Upper lobe of left lung (tissue), 6 donors: ENCODE data around the gene C22orf42. TPM values are rescaled to one million over a fixed set of nuclear protein-coding genes. Genes with fewer than 3 reads are reported as not detected.
"Not testable (repeated sequence)": the region's sequence is repeated elsewhere in the genome, so short reads cannot be mapped to it uniquely, and the experiment has no call there.

Experiments
- ATAC-seq, 2 donors: fragments of 200-7000 bp; cut with Tn5 transposase; one replicate each; pipeline ENCODE4 v1.9.1; 2022; ENCODE audit warnings: mild to moderate bottlenecking in 2 of 2, moderate library complexity in 2 of 2; ENCODE audit not compliant: low FRiP score in 2 of 2
- DNase-seq, 2 donors: peaks; one replicate each; pipeline ENCODE4 v3.0.0-alpha.2; 2019 to 2020
- H3K27ac ChIP-seq, 4 donors: fragments of 200-600 bp; sonication (generic); one replicate each; pipeline ENCODE4 v1.5.1; 2016 to 2019
- H3K27me3 ChIP-seq, 4 donors: fragments of 200-600 bp; sonication (generic); one replicate each; pipeline ENCODE4 v1.5.1; 2017 to 2019
- H3K36me3 ChIP-seq, 4 donors: fragments of 200-600 bp; sonication (generic); one replicate each; pipeline ENCODE4 v1.5.1; 2016 to 2019
- H3K4me1 ChIP-seq, 4 donors: fragments of 200-600 bp; sonication (generic); one replicate each; pipeline ENCODE4 v1.5.1; 2018 to 2019
- H3K4me3 ChIP-seq, 4 donors: fragments of 200-600 bp; sonication (generic); one replicate each; pipeline ENCODE4 v1.5.1; 2017 to 2019; ENCODE audit warnings: mild to moderate bottlenecking in 2 of 4, moderate library complexity in 1 of 4
- H3K9me3 ChIP-seq, 4 donors: fragments of 200-600 bp; sonication (generic); one replicate each; pipeline ENCODE4 v1.5.1; 2018 to 2019
- CTCF ChIP-seq, 6 experiments: fragments of 450-650 bp in 4 of 6; fragments of 200-600 bp in 2 of 6; sonication (generic) in 2 of 6; IDR thresholded peaks; one replicate each; pipeline ENCODE4 v1.5.1; 2016 to 2019; ENCODE audit warnings: antibody characterized with exemption in 6 of 6
- EP300 ChIP-seq, 4 donors: sonication (generic); formaldehyde crosslinking; IDR thresholded peaks; one replicate each; pipeline ENCODE4 v1.5.1; 2017; ENCODE audit warnings: antibody characterized with exemption in 4 of 4, control low read depth in 2 of 4
- POLR2A ChIP-seq, 4 donors: fragments of 450-650 bp; IDR thresholded peaks; one replicate each; pipeline ENCODE4 v1.5.1; 2016 to 2017; ENCODE audit warnings: antibody characterized with exemption in 4 of 4, mild to moderate bottlenecking in 2 of 4
- POLR2AphosphoS5 ChIP-seq, 2 donors: sonication (generic); formaldehyde crosslinking; IDR thresholded peaks; one replicate each; pipeline ENCODE4 v1.5.1; 2017; ENCODE audit warnings: antibody characterized with exemption in 2 of 2
- WGBS, 2 donors: methylation state at CpG; one replicate each; pipeline ENCODE4 v1.1.5; 2017 to 2018; 5-methylcytosine and 5-hydroxymethylcytosine counted together
- total RNA-seq, 6 donors: library from RNA; depleted of rRNA in 4 of 6; stranded (reverse); fragments of >200 nt in 4 of 6; gene quantifications; one replicate each; pipeline versions ENCODE4 v1.1.0 to v1.2.1, GENCODE V29; 2016 to 2021
- donor health status: DM: no; HTN: no; CAD: no; lungs with moderate emphysema.
- donor health status: DM: no; HTN: yes; CAD: no; lungs with severe emphysema.

C22orf42 gene
- total RNA-seq, 6 donors from 2014 or later: not detected

- Histone ChIP-seq H3K4me1 (peaks cover 13 to 26% (median 17%) of the 10 kb centered on the region in 4 donors), H3K36me3 (no peaks in the 10 kb centered on the region), H3K4me3 (no peak overlapping the region), H3K27ac (no peak overlapping the region), H3K9me3 (no peaks in the 10 kb centered on the region), H3K27me3 (peaks cover 0 to 19% (median 6%) of the 10 kb centered on the region in 4 donors)
- no peak for ATAC-seq
- no peak for DNase-seq
- TF ChIP-seq EP300 (IDR thresholded peaks at IDR 0.05) (no peak), CTCF (IDR thresholded peaks at IDR 0.05) (no peak), POLR2A (IDR thresholded peaks at IDR 0.05) (no peak), POLR2AphosphoS5 (IDR thresholded peaks at IDR 0.05) (no peak)
- 85 to 100% methylated on average over 1 to 7 of the region's 7 CpGs for WGBS, 2 donors
Observed at GRCh38 chr22:32199961-32200360, 40.9 kb upstream of the C22orf42 start.

GRCh38 chr22:32199341-32199740 is 40.2 kb upstream of the C22orf42 start:
- Histone ChIP-seq H3K36me3 (no peaks in the 10 kb centered on the region), H3K4me1 (peaks cover 13 to 22% (median 17%) of the 10 kb centered on the region in 4 donors), H3K9me3 (no peaks in the 10 kb centered on the region), H3K27ac (no peak overlapping the region), H3K27me3 (peaks cover 0 to 17% (median 6%) of the 10 kb centered on the region in 4 donors), H3K4me3 (no peak overlapping the region)
- ATAC-seq (no peak), DNase-seq (no peak)
- WGBS, 2 donors: 90 to 97% methylated on average over 6 of the region's 6 CpGs
- TF ChIP-seq EP300 (IDR thresholded peaks at IDR 0.05): no peak
- TF ChIP-seq CTCF (IDR thresholded peaks at IDR 0.05): no peak
- TF ChIP-seq POLR2AphosphoS5 (IDR thresholded peaks at IDR 0.05): no peak
- TF ChIP-seq POLR2A (IDR thresholded peaks at IDR 0.05): no peak

GRCh38 chr22:32197553-32198226 is 38.6 kb upstream of the C22orf42 start:
- not testable (repeated sequence) for DNase-seq, H3K27ac ChIP-seq, H3K4me3 ChIP-seq, H3K9me3 ChIP-seq, H3K27me3 ChIP-seq, ATAC-seq, H3K4me1 ChIP-seq, H3K36me3 ChIP-seq
- WGBS, 2 donors: 69 to 86% methylated on average over 4 to 5 of the region's 5 CpGs

- H3K9me3 ChIP-seq, ATAC-seq: not testable (repeated sequence)
Observed at GRCh38 chr22:32195900-32196299, 36.8 kb upstream of the C22orf42 start.

GRCh38 chr22:32193346-32193745 is 34.2 kb upstream of the C22orf42 start:
- WGBS, 2 donors: 76 to 88% methylated on average over 8 to 9 of the region's 9 CpGs

More at GRCh38 chr22:32195900-32196299, 36.8 kb upstream of the C22orf42 start:
- H3K4me3 ChIP-seq, DNase-seq, H3K36me3 ChIP-seq, H3K4me1 ChIP-seq, H3K27ac ChIP-seq, H3K27me3 ChIP-seq: not testable (repeated sequence)
- WGBS, 2 donors: 72 to 78% methylated on average over 3 of the region's 3 CpGs

GRCh38 chr22:32191021-32191420 is 31.9 kb upstream of the C22orf42 start:
- H3K4me1 ChIP-seq, H3K36me3 ChIP-seq, ATAC-seq, H3K4me3 ChIP-seq, H3K27ac ChIP-seq, H3K27me3 ChIP-seq, H3K9me3 ChIP-seq, DNase-seq: not testable (repeated sequence)
- 85 to 90% methylated on average over 15 of the region's 15 CpGs for WGBS, 2 donors

More at GRCh38 chr22:32193346-32193745, 34.2 kb upstream of the C22orf42 start:
- not testable (repeated sequence) for H3K4me1 ChIP-seq, H3K36me3 ChIP-seq, H3K27ac ChIP-seq, H3K4me3 ChIP-seq, ATAC-seq, DNase-seq, H3K9me3 ChIP-seq, H3K27me3 ChIP-seq

GRCh38 chr22:32185821-32186220 is 26.7 kb upstream of the C22orf42 start:
- Histone ChIP-seq H3K4me3 (no peak overlapping the region), H3K36me3 (no peaks in the 10 kb centered on the region), H3K9me3 (no peaks in the 10 kb centered on the region), H3K27ac (no peak overlapping the region), H3K27me3 (no peaks in the 10 kb centered on the region), H3K4me1 (no peaks in the 10 kb centered on the region)
- no peak for TF ChIP-seq EP300 (IDR thresholded peaks at IDR 0.05)
- ATAC-seq (no peak), DNase-seq (no peak)
- 95 to 97% methylated on average over 3 of the region's 3 CpGs for WGBS, 2 donors
